Uterus (tissue), 4 donors: Measurements from ENCODE around the gene POU4F1. TPM values are rescaled to one million over a fixed set of nuclear protein-coding genes. Genes with fewer than 3 reads are reported as not detected.

Experiments used
- DNase-seq, 2 donors: peaks; one replicate each; pipeline ENCODE4 v3.0.0-alpha.2; 2019 to 2020
- H3K27ac ChIP-seq, 2 donors: fragments of 200-600 bp; sonication (generic); 1 replicate in 1 of 2; 2 replicates in 1 of 2; pipeline ENCODE4 v1.5.1; 2016 to 2018
- H3K27me3 ChIP-seq, 2 donors: fragments of 200-600 bp; sonication (generic); one replicate each; pipeline ENCODE4 v1.5.1; 2018 to 2019; ENCODE audit warnings: control low read depth in 1 of 2
- H3K36me3 ChIP-seq, 2 donors: fragments of 200-600 bp; sonication (generic); one replicate each; pipeline ENCODE4 v1.5.1; 2019; ENCODE audit warnings: control low read depth in 1 of 2
- H3K4me1 ChIP-seq, 2 donors: fragments of 200-600 bp; sonication (generic); one replicate each; pipeline ENCODE4 v1.5.1; 2018 to 2019; ENCODE audit warnings: control low read depth in 1 of 2
- H3K4me3 ChIP-seq, 2 donors: fragments of 200-600 bp; sonication (generic); 1 replicate in 1 of 2; 2 replicates in 1 of 2; pipeline ENCODE4 v1.5.1; 2018 to 2019; ENCODE audit warnings: mild to moderate bottlenecking in 1 of 2
- H3K9me3 ChIP-seq, 2 donors: fragments of 200-600 bp; sonication (generic); one replicate each; pipeline ENCODE4 v1.5.1; 2019; ENCODE audit warnings: control low read depth in 1 of 2
- POLR2A ChIP-seq, 2 donors: fragments of 450-650 bp; IDR thresholded peaks; one replicate each; pipeline ENCODE4 v1.6.1; 2016; ENCODE audit warnings: antibody characterized with exemption in 2 of 2, mild to moderate bottlenecking in 1 of 2, moderate library complexity in 1 of 2
- intact Hi-C: fragments of 100-400 bp; cut with DNase I; formaldehyde crosslinking; loops from one replicate; pipeline ENCODE4 v1.15.1; 2023; ENCODE audit warnings: low total_unique reads
- total RNA-seq, 4 donors: library from RNA; depleted of rRNA in 3 of 4; stranded (reverse); fragments of >200 nt in 3 of 4; gene quantifications; one replicate each; pipeline versions ENCODE4 v1.1.0 to v1.2.4, GENCODE V29; 2014 to 2023
- TF ChIP-seq, protein P1 (sequence below), 4 experiments: fragments of 200-600 bp in 2 of 4; fragments of 450-650 bp in 2 of 4; sonication (generic) in 2 of 4; IDR thresholded peaks; one replicate each; pipeline ENCODE4 v1.5.1; 2016 to 2019; ENCODE audit warnings: antibody characterized with exemption in 4 of 4, mild to moderate bottlenecking in 2 of 4, moderate library complexity in 1 of 4
- donor health status: DM: yes; HTN: yes; CAD: no.

POU4F1 gene
- total RNA-seq, 4 donors from 2014 or later: not detected

DNA sequence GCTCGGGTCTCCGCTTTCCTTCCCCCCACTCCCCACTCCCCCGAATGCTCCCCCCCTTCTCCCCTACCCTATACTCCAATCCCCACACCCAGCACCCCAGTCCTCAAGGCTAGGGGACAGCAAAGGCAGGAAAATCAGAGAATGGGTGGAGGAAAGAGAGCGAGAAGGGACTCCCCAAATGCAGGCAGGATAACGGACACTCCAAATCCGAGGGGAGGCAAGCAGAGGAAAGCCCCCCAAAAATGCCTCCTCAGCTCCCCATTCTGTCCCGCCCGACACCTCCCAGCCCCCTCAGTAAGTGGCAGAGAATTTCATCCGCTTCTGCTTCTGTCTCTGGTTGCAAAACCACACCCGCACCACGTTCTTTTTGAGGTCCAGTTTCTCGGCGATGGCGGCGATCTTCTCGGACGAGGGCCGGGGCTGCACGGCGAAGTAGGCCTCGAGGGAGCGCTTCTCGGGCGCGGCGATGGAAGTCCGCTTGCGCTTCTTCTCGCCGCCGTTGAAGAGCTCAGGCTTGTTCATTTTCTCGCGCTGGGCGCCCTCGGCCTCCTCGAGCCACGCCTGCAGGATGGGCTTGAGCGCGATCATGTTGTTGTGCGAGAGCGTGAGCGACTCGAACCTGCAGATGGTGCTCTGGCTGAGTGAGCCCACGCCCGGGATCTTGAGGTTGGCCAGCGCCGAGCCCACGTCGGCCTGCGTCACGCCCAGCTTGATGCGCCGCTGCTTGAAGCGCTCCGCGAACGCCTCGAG, 2.1 kb downstream of the POU4F1 start:
- no peak overlapping the region for H3K27ac ChIP-seq
- H3K4me1 ChIP-seq: peaks cover 0 to 9% of the 10 kb centered on the region in 2 donors
- peak overlapping the region in 1 of 2 donors; percentile 7 for H3K4me3 ChIP-seq
- H3K9me3 ChIP-seq: peaks cover 0 to 3% of the 10 kb centered on the region in 2 donors
- TF ChIP-seq POLR2A (IDR thresholded peaks at IDR 0.05): no peak
- TF ChIP-seq, protein P1, sequence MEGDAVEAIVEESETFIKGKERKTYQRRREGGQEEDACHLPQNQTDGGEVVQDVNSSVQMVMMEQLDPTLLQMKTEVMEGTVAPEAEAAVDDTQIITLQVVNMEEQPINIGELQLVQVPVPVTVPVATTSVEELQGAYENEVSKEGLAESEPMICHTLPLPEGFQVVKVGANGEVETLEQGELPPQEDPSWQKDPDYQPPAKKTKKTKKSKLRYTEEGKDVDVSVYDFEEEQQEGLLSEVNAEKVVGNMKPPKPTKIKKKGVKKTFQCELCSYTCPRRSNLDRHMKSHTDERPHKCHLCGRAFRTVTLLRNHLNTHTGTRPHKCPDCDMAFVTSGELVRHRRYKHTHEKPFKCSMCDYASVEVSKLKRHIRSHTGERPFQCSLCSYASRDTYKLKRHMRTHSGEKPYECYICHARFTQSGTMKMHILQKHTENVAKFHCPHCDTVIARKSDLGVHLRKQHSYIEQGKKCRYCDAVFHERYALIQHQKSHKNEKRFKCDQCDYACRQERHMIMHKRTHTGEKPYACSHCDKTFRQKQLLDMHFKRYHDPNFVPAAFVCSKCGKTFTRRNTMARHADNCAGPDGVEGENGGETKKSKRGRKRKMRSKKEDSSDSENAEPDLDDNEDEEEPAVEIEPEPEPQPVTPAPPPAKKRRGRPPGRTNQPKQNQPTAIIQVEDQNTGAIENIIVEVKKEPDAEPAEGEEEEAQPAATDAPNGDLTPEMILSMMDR (IDR thresholded peaks at IDR 0.05): no peak
- intact Hi-C loops: no loop called here
- no peaks in the 10 kb centered on the region for H3K36me3 ChIP-seq
- DNase-seq: no peak
- peaks cover 48 to 80% of the 10 kb centered on the region in 2 donors for H3K27me3 ChIP-seq

DNA sequence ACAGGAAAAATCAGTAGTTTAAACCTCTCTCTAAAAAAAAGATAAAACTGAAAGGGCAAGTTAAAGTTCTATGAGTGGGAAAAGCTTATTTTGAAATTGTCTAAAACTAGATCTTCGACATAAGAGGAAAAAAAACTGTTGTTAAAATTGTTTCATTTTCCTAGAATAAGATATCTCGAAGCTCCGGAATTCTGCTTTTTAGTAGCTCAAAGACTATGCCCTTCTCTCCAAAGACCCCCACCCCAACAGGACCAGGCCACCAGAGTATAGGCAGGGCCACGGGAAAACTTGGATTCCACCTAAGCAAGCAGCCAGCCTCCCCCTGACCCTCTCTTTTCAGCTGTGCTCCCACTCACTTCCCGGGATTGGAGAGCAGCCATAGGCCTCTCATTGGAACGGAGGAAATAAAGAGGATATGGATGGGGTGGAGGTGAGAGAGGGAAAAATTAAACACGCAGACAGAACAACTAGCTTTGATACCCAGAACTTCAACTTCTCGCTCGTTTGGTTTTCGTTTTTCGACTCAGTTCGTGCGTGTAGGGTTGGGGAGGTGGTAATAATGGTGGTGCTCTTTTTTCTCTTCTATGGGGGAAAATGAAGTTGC, 3.0 kb downstream of the POU4F1 start:
- TF ChIP-seq, protein P1 (IDR thresholded peaks at IDR 0.05): no peak
- TF ChIP-seq POLR2A (IDR thresholded peaks at IDR 0.05): no peak
- H3K4me1 ChIP-seq: peaks cover 0 to 9% of the 10 kb centered on the region in 2 donors
- intact Hi-C loops: no loop called here
- no peak overlapping the region for H3K27ac ChIP-seq
- H3K36me3 ChIP-seq: no peaks in the 10 kb centered on the region
- DNase-seq: no peak
- no peak overlapping the region for H3K4me3 ChIP-seq
- peaks cover 55 to 80% of the 10 kb centered on the region in 2 donors for H3K27me3 ChIP-seq
- H3K9me3 ChIP-seq: peaks cover 0 to 3% of the 10 kb centered on the region in 2 donors

DNA sequence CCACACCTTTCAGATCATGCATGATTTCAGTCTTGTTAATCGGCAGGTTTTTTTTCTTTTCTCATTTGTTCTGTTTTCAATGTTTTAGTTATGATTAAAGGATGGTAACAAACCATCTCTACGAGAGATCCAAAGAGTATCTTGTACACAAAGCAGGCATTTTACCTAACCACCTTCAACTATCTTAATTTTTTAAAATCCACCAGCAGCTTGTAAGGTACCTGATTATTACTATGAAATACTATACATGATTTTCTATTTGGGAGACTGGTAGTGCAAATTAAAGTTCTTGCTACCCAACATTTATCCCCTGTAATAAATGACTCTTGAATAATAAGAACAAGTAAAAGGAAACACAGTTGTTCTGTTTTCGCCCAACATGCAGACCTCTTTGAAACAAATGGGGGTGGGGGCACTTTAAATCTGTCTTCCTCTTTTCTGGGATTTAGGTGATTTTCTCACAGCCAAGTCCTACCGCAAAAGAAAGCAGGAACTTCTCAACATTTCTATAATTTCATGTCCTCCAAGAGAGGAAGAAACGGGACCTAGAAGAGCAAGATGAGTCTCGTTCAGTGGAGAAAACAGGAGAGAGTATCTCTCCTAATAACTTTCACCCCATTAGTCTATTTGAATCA, 3.6 kb downstream of the POU4F1 start:
- no peaks in the 10 kb centered on the region for H3K36me3 ChIP-seq
- H3K27ac ChIP-seq: no peak overlapping the region
- H3K27me3 ChIP-seq: peaks cover 53 to 80% of the 10 kb centered on the region in 2 donors
- no peak for DNase-seq
- intact Hi-C loops: no loop called here
- peaks cover 0 to 3% of the 10 kb centered on the region in 2 donors for H3K9me3 ChIP-seq
- TF ChIP-seq POLR2A (IDR thresholded peaks at IDR 0.05): no peak
- TF ChIP-seq, protein P1 (IDR thresholded peaks at IDR 0.05): no peak
- no peak overlapping the region for H3K4me3 ChIP-seq
- H3K4me1 ChIP-seq: peaks cover 0 to 9% of the 10 kb centered on the region in 2 donors

DNA sequence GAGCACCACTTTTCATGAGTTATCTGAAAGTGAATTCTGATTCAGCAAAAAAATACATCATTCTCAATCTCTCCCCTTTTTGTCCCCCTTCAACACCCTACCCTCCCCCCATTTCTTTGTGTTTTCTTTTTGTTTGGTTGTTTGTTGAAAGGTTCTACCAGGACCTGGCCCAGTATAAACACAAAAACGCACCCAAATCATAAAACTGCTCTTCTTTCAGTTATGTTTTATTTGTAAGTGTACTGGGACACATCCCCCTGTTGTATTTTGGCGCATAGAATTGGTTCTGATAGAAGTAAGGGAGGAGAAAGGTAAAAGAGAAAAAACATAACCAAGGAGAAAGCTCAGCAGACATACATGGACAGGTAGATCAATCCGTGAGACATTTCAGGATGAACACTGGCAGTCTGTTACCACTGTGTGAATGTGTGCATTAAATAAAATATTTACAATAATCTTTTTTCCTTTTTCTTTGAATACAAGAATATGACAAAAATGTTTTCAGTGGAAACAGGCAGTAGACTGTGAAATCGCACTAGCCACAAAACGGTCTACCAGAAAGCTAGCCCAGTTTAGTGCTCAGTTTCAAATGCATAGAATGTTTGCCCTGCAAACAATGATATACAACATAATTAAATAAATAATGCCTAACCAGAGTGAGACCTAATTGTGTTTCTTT, 4.2 kb downstream of the POU4F1 start:
- intact Hi-C loops: no loop called here
- no peak for DNase-seq

More for the DNA sequence above, 4.2 kb downstream of the POU4F1 start:
- TF ChIP-seq POLR2A (IDR thresholded peaks at IDR 0.05): no peak
- TF ChIP-seq, protein P1 (IDR thresholded peaks at IDR 0.05): no peak
- H3K27me3 ChIP-seq: peaks cover 49 to 80% of the 10 kb centered on the region in 2 donors
- H3K27ac ChIP-seq: no peak overlapping the region
- H3K36me3 ChIP-seq: no peaks in the 10 kb centered on the region
- H3K4me1 ChIP-seq: peaks cover 0 to 9% of the 10 kb centered on the region in 2 donors
- H3K4me3 ChIP-seq: no peak overlapping the region
- peaks cover 0 to 3% of the 10 kb centered on the region in 2 donors for H3K9me3 ChIP-seq
